D721Med (cell line): ENCODE data around the gene MCM3AP.

Experiments used
- DNase-seq: peaks from one replicate; pipeline ENCODE4 v3.0.0; 2011; ENCODE audit warnings: low spot score; ENCODE audit not compliant: insufficient read length
- FAIRE-seq: peaks from 2 replicates; lab custom pipeline; 2011; peaks lifted over from hg19 to GRCh38; lab: Jason Lieb, UNC
- CTCF ChIP-seq: IDR thresholded peaks from 2 replicates; pipeline ENCODE4 v1.5.1; 2012; ENCODE audit warnings: mild to moderate bottlenecking, control low read depth; ENCODE audit not compliant: insufficient read depth; ENCODE audit errors: missing control alignments

Gene MCM3AP

GRCh38 chr21:46250146-46250725 lies 35.2 kb downstream of the MCM3AP start:
- TF ChIP-seq CTCF: no peak
- DNase-seq: no peak

GRCh38 chr21:46248827-46249226 lies 36.6 kb downstream of the MCM3AP start:
- TF ChIP-seq CTCF: no peak
- DNase-seq: no peak
- no peak for FAIRE-seq

More at GRCh38 chr21:46250146-46250725, 35.2 kb downstream of the MCM3AP start:
- no peak for FAIRE-seq

GRCh38 chr21:46248422-46248782 lies 37.0 kb downstream of the MCM3AP start:
- FAIRE-seq: no peak
- DNase-seq: no peak
- no peak for TF ChIP-seq CTCF

GRCh38 chr21:46247699-46248421 lies 37.6 kb downstream of the MCM3AP start:
- TF ChIP-seq CTCF: no peak
- FAIRE-seq (no peak), DNase-seq (no peak)

- no peak for TF ChIP-seq CTCF
- FAIRE-seq: no peak
Observed at GRCh38 chr21:46246345-46246744, 39.1 kb downstream of the MCM3AP start.

GRCh38 chr21:46245213-46245915 lies 40.0 kb downstream of the MCM3AP start:
- TF ChIP-seq CTCF: no peak
- no peak for FAIRE-seq
- DNase-seq: no peak

More at GRCh38 chr21:46246345-46246744, 39.1 kb downstream of the MCM3AP start:
- no peak for DNase-seq
